Cardiac fibroblast (primary cell): ENCODE data around the gene ANKRD31.
A peak's percentile ranks its signal among the peaks of the same experiment; 100 is the strongest.

Source experiments
- DNase-seq, 2 donors: peaks; one replicate each; pipeline versions ENCODE4 v3.0.0 to v3.0.0-alpha.2; 2010; ENCODE audit warnings: low read depth in 2 of 2
- H3K4me3 ChIP-seq, 2 donors: replicated peaks in 1 of 2; 1 replicate in 1 of 2; 2 replicates in 1 of 2; pipeline ENCODE4 v1.5.1; 2011; ENCODE audit warnings: low read depth in 2 of 2, low read length in 2 of 2, mild to moderate bottlenecking in 2 of 2, moderate library complexity in 1 of 2
- CTCF ChIP-seq: IDR thresholded peaks from one replicate; pipeline ENCODE4 v1.5.1; 2011; ENCODE audit warnings: low read depth, mild to moderate bottlenecking, low read length, inconsistent platforms

ANKRD31 gene

GRCh38 chr5:75045071-75045470 lies 191.6 kb downstream of the ANKRD31 start:
- no peak for DNase-seq
- no peak overlapping the region for H3K4me3 ChIP-seq
- TF ChIP-seq CTCF, result no peak

- DNase-seq, result no peak
- no peak overlapping the region for H3K4me3 ChIP-seq
- no peak for TF ChIP-seq CTCF
Observed at GRCh38 chr5:75044406-75044805, 192.3 kb downstream of the ANKRD31 start.

GRCh38 chr5:75043633-75044264 lies 192.9 kb downstream of the ANKRD31 start:
- no peak overlapping the region for H3K4me3 ChIP-seq
- TF ChIP-seq CTCF, result no peak
- DNase-seq, result no peak

GRCh38 chr5:75042522-75042921 lies 194.2 kb downstream of the ANKRD31 start:
- DNase-seq, result no peak
- no peak for TF ChIP-seq CTCF
- no peak overlapping the region for H3K4me3 ChIP-seq

- DNase-seq, result peak; percentile 53 to 79
Observed at GRCh38 chr5:75040973-75041372, 195.7 kb downstream of the ANKRD31 start.

GRCh38 chr5:75037106-75037505 lies 199.6 kb downstream of the ANKRD31 start:
- H3K4me3 ChIP-seq, result no peak overlapping the region
- TF ChIP-seq CTCF, result no peak
- peak; percentile 32 to 72 for DNase-seq

More at GRCh38 chr5:75040973-75041372, 195.7 kb downstream of the ANKRD31 start:
- no peak for TF ChIP-seq CTCF
- H3K4me3 ChIP-seq, result no peak overlapping the region
